ENCODE measurements around the gene LUZP1.

The LUZP1 gene

GRCh38 chr1:23114424-23115079 lies 54.1 kb downstream of the LUZP1 start:
- DNase-seq, result no peak

DNA sequence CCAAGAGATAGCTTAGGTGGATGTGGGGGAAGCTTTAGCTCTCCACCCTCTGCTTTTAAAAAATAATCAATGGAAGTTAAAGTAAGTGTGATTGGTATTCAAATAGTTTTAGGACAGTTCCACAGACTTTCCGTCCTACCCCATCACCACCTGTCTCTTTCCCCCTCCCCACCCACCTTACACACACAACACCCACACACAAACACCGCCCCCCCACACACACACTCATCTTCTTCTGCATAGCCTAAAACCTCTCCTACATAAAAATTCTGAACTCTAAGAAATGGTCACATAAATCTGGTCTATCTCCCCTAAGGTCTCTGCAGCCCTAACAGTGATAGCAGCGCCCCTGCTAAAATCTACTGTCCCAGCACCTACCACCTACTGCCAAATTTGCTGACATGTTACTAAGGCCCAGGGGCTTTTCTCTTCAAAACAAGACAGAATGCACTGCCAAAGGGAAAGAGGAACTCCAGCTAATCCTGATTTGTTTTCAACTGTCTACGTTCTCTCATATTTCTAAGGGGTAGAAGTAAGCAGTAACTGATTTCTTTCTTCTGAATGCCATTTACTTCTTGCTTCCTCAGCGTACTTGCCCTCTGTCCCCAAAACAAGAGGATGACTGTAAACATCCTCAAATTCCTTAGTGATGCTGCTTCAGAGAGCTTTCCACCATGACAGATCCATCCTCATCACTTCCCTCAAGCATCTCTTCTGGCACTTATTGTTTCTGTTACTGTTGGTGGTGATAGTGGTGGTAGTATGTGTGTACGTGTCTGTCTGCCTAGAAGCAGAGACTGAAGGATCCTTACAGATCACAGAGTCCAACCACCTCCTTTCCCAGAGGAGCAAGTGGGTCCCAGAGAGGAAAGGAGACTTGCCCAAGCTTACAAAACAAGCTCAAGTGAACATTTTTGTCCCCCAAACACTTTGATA lies 56.8 kb downstream of the LUZP1 start:
- DNase-seq, result no peak

- DNase-seq, result no peak
These were observed 58.3 kb downstream of the LUZP1 start for GRCh38 chr1:23110391-23110790.

GRCh38 chr1:23108918-23109533 lies 59.6 kb downstream of the LUZP1 start:
- DNase-seq, result no peak

GRCh38 chr1:23103001-23103889 lies 65.4 kb downstream of the LUZP1 start:
- DNase-seq, result no peak

DNA sequence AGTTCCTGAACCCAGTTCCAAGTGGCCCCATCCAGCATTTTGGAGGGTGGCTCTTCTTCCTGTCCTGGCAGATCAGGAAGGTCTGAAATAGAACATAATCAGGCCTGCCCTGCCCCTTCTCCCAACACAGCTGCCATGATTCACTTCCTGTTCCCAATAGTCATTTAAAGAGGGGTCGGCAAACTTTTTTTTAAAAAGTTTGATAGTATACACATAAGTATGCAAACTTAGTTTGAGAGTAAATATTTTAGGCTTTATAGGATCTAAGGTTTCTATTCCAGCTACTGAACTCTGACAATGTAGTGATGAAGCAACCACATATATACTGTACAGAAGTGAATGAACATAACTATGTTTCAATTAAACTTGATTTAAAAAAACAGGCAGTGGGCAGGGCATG lies 66.4 kb downstream of the LUZP1 start:
- no peak for DNase-seq

DNA sequence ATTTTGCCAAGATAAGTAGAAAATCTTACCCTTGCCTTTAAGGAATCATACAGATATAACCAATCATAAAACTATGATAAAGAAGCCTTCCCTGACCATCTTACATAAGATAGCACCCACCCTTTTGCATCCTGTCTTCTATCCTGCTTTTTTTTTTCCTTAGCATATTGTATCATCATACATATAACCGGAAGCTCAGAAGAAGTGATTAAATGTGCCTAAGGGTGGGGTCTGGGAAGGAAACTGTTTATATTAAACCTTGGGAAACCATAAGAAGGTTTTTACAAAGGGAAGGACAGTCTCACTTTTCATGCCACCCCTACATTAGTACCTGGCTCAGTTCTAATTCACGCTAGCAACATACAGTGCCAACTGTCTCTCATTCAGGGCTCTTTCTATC lies 66.8 kb downstream of the LUZP1 start:
- no peak for DNase-seq

DNA sequence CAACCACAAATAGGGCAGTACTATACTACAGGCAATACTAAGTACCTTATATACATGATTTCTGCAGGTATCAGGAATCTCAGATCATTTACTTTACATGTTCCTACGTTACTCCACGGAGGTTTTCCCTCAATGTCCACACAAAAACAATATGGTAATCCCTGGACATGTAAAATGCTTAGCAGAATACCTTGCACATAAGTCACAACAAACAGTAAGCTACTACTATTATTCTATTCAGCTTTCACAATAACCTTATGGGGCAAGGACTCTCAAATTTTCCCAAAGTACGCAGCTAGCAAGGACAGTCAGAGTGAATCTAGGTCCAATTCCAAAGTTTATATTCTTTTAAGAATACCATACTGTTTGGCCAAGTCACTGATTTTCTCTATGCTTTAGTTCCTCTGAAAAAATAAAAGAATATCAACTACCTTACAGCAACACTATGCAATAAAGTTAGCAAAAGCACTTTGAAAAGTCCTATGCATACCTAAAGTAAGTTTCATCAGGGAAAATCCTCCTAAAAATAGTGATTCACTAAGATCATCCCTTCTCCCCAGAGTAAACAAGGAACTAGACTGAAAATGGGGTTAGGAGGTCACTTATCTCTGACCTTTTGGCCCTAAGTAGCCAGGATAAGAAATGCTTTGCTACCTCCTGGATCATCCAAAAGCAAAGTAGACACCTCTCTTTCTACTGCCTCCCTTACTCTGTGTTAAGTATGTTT lies 67.4 kb downstream of the LUZP1 start:
- DNase-seq, result no peak

DNA sequence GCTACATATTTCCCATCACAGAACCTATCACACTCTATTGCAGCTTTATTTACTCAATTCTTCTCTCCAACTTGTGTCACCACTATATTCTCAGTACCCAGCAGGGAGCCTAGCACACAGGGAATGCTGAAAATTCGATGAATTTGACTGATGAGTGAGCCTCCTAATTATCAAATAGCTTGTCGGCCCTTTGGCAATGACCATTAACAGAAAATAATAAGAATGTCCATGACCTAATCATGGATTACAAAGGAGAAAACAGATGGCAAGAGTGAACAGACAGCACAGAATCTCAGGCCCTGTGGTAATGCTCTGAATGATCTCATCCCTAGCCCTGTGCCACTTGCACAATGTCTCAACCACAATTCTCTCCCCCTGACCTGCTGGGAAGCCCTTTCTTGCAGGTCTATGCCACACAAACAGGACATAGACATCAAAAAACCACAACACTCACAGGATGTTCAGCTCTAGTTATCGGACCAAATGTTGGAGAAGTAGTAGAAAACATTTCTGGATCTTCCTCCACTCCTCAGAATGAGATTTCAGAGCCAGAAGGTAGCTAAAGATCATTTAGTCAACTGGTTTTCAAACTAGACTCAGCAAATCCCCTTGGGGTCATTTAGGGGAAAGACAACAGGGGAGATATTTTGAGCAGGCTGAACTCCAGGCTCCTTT lies 68.4 kb downstream of the LUZP1 start:
- DNase-seq, result no peak

GRCh38 chr1:23099171-23099536 lies 69.5 kb downstream of the LUZP1 start:
- DNase-seq, result no peak

- DNase-seq, result peak; percentile 4
These were observed 70.0 kb downstream of the LUZP1 start for GRCh38 chr1:23098463-23099170.

GRCh38 chr1:23097316-23097715 lies 71.3 kb downstream of the LUZP1 start:
- no peak for DNase-seq

- no peak for DNase-seq
These were observed 76.2 kb downstream of the LUZP1 start for GRCh38 chr1:23092447-23092846.

- no peak for DNase-seq
These were observed 77.1 kb downstream of the LUZP1 start for GRCh38 chr1:23091545-23091944.

DNA sequence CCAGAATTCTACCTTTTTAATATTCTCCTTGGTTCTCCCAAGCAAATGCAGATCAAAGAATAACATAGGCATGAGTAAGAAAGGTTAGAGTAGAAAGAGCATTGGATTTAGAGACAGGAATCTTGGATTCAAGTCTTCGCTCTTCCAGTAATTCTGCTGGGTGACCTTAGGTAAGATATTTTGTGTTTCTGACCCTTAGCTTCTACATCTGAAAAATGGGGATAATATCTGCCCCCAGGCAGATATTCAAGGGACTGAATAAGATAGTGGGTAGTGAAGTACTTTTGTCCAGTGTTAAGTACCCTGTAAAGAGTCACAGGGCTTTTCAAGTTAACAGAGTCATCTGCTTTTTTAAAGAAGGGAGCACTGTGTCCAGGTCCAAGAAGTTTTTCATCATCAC lies 78.6 kb downstream of the LUZP1 start:
- no peak for DNase-seq

DNA sequence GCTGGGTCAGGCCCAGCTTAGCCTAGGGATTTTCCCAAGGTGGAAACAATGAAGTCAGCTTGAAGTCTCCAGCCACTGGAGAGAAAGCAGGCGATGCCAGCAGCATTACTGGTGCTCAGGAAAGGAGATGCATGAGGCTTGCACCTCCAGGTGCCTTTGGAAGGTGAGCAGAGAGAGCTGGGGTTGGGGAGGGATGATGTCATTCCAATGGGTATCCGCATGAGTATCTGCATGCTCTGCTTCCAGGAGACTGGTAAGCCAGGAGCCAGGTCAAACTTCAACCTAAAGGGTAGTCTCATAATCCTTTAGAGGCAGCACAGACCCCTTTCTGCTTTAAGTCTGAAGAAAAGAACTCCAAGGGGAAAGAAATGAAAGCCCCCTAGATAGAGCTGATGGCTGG lies 80.6 kb downstream of the LUZP1 start:
- DNase-seq, result no peak

DNA sequence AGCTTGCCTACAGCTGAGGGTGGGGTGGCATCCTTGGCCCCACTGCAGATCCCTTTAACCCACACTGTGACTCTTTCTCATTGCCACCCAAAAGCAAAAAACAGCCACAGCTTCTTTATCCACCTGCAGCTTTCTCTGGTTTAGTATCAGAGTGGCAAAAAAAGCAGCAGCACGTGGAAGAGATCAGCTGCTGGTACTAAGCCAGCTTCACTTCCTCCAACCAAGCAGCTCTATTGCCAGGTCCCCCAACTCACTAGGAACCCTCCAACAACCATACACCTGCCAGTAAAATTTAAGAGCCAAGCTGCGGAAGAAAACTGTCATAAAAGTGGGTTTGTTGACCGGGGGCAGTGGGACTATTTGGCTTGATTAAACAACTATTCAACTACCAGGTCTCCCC lies 83.0 kb downstream of the LUZP1 start:
- no peak for DNase-seq

- no peak for DNase-seq
These were observed 83.8 kb downstream of the LUZP1 start for GRCh38 chr1:23084880-23085279.

- no peak for DNase-seq
These were observed 84.8 kb downstream of the LUZP1 start for GRCh38 chr1:23083714-23084480.

DNA sequence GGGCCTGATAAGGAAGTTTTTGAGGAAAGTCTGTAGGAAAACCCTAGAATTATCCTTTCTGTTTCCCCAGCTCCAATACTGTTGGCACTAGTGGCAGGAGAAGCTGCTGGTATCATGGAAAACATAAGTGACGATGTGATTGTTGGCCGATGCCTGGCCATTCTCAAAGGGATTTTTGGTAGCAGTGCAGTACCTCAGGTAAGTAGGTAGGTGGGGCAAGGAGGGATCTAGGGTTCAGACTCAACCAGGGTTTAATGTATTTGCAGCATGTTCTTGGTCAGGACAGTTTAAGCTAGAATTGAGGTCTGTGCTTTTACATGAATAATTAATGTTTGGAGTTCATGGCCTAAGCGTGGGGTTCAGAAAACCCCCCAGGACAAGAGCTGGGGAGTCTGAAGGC lies 87.3 kb downstream of the LUZP1 start:
- no peak for DNase-seq

All from NCI-H526 treated with DMSO at 0.1 percent for 48 hours (cell line).